Activated CD4-positive, CD25-positive, alpha-beta regulatory T cell treated with anti-CD3 and anti-CD28 coated beads, Interleukin-2, amount 50 U/mL, for 16 hours (primary cell): ENCODE measurements around the gene NMT1.

Experiments
- DNase-seq: peaks from one replicate; pipeline ENCODE4 v3.0.0-alpha.2; 2020; ENCODE audit warnings: low read depth, low spot score

NMT1 gene

DNA sequence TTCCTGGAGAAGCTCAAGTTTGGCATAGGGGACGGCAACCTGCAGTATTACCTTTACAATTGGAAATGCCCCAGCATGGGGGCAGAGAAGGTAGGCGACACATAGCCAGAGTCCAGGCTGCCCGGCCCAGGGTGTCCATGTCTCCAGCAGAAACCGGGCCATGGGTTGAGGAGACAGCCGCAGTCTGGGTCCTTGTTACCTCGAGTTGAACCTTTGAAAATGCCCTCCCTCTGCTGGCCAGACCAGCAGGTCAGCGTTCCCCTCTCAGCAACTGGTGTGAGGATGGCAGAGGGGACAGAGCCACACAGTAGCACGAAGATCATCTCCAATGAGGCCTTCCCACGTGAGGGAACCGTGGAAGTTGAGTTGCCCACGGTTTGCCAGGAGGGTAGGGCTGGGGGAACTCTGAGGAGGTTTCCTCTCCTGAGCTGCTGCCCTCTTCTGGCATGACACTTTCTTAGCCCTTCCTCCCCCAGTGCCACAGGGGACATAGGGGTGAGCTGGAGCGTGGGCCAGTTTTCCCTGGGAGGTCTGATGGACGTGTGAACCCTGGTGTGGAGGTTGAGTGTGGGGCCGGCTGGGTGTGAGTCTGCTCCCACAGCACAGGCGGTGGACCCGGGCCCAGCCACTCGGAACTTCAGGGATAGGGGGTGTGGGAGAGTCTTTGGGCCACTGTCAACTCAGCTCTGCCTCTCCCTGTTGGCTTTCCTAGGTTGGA, 43.9 kb downstream of the NMT1 start:
- no peak for DNase-seq

DNA sequence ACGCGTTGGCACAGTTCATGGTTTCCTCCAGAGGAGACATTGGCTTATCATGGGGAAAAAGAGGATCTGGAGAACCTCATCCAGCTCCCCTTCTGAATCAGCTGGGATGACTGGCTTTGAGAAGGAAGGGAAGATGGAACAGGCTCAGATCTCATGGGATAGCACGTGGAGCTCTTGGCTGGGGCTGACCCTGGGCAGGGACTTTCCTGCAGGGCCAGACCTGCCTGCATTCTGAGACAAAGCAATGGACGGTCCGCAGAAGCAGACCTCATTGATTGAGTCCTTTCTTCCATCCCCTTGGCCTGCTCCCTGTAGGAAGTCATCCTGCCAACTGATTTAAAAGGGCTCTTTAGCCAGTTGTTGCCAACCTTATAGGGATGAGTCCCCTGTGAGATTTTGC, 45.0 kb downstream of the NMT1 start:
- no peak for DNase-seq

- DNase-seq = no peak
These were observed 45.5 kb downstream of the NMT1 start for GRCh38 chr17:45106582-45106981.

DNA sequence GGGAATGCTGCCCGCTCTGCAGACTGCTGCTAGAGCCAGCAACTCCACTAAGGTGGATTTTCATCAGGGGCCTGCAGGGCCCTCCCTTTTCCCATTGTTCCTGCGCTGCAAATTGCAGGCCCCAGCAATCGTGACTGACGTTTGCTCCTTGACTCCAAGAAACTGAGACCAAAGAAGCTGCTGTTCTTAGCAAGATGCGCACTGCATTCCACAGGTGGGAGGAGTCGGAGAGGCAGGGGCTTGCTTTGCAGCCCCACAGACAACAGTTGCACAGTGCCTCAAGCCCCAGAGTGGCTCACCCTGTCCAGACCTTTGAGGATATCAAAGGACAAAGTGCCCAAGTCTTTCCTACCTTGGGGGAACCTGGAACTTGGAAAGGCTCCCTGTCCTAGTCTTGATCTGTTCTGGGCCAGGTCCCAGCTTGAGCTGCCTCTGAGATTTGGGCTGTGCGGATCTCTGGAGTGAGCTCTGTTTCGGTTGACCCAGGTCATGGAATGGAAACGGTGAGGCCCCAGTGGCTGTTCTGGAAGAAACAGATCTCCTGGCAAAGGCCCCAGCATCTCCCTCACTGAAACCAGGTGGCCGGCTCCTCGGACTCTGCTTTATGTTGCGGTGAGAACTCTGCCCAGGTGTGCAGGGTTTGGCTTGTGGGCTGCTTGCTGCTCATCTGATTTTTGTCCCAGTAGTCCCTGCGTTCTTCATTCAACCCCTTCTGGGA, 46.3 kb downstream of the NMT1 start:
- DNase-seq = no peak

DNA sequence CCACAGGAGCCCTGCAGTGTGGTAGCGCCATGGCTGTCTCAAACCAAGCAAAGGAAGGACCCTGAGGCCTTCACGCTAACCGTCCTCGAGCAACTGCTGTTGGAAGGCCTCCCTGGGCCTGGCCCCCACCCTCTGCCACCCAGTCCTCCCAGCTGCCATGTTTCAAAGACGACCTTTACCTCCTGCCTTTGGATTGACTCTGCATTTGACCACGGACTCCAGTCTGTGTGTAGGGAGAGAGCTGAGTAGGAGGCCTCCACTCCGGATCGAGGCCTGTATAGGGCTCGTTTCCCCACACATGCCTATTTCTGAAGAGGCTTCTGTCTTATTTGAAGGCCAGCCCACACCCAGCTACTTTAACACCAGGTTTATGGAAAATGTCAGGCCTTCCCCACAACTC, 46.9 kb downstream of the NMT1 start:
- DNase-seq = no peak

- no peak for DNase-seq
These were observed 47.7 kb downstream of the NMT1 start for GRCh38 chr17:45108595-45109521.

DNA sequence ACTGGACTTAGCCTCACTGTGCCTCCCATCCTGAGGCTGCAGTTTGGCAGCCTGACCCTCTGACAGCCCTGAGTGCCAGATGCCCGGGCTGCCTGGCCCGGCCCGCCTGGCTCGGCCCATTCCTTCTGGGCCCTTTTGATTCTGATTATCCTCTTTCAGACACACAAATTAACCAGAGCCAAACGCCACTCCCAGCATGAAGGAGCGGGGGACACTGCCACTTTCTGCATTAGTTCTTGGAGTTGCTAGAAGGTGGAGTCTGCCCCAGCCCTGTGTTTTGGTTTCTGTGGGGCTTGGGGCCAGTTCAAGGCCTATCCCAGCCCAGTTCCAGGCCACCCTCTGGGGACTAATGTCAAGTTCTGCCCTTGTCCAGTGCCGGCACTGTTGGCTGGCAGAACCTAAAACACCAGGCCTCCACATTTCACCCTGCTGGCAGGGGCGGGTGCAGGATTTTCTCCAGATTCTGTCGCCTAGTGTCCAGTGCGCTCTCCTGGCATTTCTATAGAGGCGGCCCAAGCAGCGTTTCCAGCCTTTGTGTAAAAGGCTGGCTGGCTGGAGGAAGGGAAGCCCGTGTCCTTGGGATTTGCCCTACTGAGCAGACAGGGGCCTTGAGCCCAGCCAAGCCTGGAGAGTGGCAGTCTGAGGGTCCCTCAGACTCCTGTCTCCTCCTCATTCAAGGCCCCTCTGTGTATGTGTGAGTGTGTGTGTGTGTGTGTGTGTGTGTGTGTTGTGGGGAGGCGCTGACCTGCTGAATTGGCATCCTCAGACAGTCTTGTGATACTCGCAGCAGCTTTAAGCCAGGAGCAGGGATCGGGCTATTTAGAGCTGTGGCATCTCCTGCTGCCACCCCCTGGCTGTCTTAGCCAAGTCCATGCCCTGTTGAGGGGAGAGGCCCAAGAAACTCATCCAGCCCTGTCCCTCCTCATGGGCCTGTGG, 49.8 kb downstream of the NMT1 start:
- DNase-seq = no peak

- DNase-seq = no peak
These were observed 50.7 kb downstream of the NMT1 start for GRCh38 chr17:45111850-45112249.

DNA sequence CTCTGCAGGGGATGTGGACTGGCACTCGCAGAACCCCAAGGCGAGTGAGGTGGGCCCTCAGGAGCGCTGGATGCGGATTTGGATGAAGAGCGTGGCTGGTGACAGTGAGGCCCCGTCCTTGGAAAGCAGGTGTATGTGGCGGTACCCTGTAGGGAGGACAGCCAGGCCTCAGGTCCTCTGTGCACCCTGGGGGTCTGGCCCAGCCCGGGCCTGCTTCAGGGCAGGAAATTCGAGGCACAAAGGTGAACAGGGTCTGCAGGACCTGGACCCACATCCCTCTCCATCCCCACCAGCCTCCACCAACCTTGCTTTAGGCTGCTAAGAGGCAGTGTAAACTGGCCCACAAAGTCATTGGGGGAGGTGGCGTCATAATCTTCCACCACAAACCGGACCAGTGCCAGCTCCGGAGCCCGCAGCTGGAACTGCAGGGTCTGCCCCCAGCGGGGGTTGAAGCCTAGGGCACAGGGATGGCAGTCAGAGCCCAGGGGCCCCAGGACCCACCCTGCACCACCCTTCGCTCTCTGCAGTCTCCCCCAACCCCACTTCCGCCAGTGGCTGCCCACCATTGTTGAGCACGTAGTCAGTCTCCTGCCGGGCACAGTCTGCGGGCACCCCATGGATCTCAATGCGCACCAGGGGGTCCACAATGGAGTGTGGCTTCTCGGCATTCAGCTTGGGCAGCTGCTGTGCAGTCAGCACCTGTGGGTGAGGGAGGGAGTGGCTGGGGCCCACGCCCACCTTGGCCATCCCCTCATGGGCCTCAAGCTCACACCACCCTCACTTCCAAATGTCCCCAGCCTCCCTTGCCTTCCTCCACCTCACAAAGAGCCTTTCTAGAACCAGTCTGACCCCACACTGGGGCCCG, 51.7 kb downstream of the NMT1 start:
- DNase-seq = no peak

GRCh38 chr17:45113424-45113754, 52.3 kb downstream of the NMT1 start:
- DNase-seq = no peak

GRCh38 chr17:45114117-45114932, 53.2 kb downstream of the NMT1 start:
- no peak for DNase-seq

- no peak for DNase-seq
These were observed 54.0 kb downstream of the NMT1 start for GRCh38 chr17:45115015-45115625.

GRCh38 chr17:45115871-45116270, 54.8 kb downstream of the NMT1 start:
- DNase-seq = no peak

- no peak for DNase-seq
These were observed 55.4 kb downstream of the NMT1 start for GRCh38 chr17:45116434-45117016.

DNA sequence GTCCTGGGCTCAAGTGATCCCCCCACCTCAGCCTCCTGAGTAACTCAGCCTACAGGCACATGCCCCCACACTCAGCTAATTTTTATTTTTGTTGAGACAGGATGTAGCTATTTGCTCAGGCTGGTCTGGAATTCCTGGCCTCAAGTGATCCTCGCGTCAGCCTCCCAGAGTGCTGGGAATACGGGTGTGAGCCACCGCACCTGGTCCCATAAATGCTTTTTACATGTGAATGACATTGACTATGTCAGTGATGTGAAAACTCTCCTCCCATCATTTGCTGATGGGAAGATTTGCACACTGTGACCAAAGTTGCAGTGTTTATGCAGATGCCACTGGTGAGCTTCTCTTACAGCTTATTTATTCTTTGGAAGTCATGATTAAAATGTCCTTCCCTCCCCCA, 56.2 kb downstream of the NMT1 start:
- no peak for DNase-seq

GRCh38 chr17:45117848-45118646, 56.9 kb downstream of the NMT1 start:
- DNase-seq = no peak

DNA sequence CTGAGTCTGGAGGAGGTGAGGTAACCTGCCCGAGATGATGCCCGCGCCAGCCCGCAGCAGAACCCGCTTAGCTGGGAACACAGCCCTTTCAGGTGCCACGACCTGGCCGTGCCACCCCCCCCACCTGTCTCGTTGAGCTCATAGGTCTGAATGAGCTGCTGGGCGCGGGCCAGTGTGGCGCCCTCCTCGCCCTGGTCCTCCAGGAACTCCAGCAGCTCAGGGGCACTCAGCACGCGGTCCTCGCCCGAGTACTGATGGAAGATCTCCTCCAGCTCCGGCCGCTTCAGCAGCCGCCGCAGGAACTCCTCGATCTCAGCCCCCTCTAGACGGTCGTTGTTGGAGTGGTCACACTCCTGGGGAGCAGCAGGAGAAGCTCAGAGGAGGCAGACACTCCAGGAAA, 57.6 kb downstream of the NMT1 start:
- no peak for DNase-seq

DNA sequence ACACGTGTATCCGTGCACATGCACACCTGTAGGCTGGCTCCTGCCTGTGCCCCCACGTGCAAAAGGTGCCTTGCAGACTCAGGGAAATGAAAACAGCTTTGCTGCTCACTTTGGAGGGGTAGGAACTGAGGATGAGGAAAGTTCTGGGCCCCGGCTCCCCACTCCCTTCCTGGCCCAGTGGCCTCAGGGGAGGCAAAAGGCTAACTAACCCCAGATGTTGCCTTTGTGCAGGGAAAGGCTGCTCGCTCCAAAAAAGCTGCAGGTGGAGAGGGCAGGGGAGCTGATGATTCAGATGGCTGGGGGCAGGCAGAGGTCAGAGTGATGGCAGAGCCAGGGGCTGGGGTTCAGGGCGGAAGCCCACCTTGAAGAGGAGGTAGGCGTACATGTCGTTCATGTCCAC, 58.8 kb downstream of the NMT1 start:
- no peak for DNase-seq
